ENCODE results near the gene TMEM72. TPM values are rescaled to one million over a fixed set of nuclear protein-coding genes. Genes with fewer than 3 reads are reported as not detected.
A peak's percentile ranks its signal among the peaks of the same experiment; 100 is the strongest.

Gene TMEM72
- total RNA-seq, 6 donors from 2014 or later: 0.06 TPM; not detected in 5

- H3K36me3 ChIP-seq: no peaks in the 10 kb centered on the region
- WGBS, 2 donors: 69 to 85% methylated on average over 6 of the region's 6 CpGs
- H3K9me3 ChIP-seq: no peaks in the 10 kb centered on the region
- no peak overlapping the region for H3K4me3 ChIP-seq
- ATAC-seq (ENCODE audit: low FRiP score in 2 of 2) (no peak), DNase-seq (no peak)
- no peaks in the 10 kb centered on the region for H3K27me3 ChIP-seq
- H3K4me1 ChIP-seq: no peaks in the 10 kb centered on the region
- no peak overlapping the region for H3K27ac ChIP-seq
- TF ChIP-seq CTCF (IDR thresholded peaks at IDR 0.05) (no peak), EP300 (IDR thresholded peaks at IDR 0.05) (no peak), POLR2AphosphoS5 (IDR thresholded peaks at IDR 0.05) (no peak)
Measured at GRCh38 chr10:44873160-44873559, 38.0 kb upstream of the TMEM72 start.

GRCh38 chr10:44874166-44874565 is 37.0 kb upstream of the TMEM72 start:
- ATAC-seq (ENCODE audit: low FRiP score in 2 of 2): no peak
- TF ChIP-seq POLR2AphosphoS5 (IDR thresholded peaks at IDR 0.05) (no peak), EP300 (IDR thresholded peaks at IDR 0.05) (no peak), POLR2A (IDR thresholded peaks at IDR 0.05) (no peak), CTCF (IDR thresholded peaks at IDR 0.05) (no peak)
- Histone ChIP-seq H3K4me3 (no peak overlapping the region), H3K27ac (no peak overlapping the region), H3K4me1 (peaks cover 4 to 9% (median 8%) of the 10 kb centered on the region in 4 donors), H3K36me3 (no peaks in the 10 kb centered on the region), H3K27me3 (no peaks in the 10 kb centered on the region), H3K9me3 (no peaks in the 10 kb centered on the region)
- 38 to 45% methylated on average over 1 of the region's 1 CpG for WGBS, 2 donors
- no peak for DNase-seq

- ATAC-seq (ENCODE audit: low FRiP score in 2 of 2): peak; percentile 76 to 94
- H3K27ac ChIP-seq: peak overlapping the region in 2 of 4 donors; percentile 40 to 54
Measured at GRCh38 chr10:44878706-44879530, 32.2 kb upstream of the TMEM72 start.

GRCh38 chr10:44879531-44879899 is 31.6 kb upstream of the TMEM72 start:
- Histone ChIP-seq H3K36me3 (no peaks in the 10 kb centered on the region), H3K4me1 (peaks cover 8 to 14% (median 13%) of the 10 kb centered on the region in 4 donors), H3K9me3 (no peaks in the 10 kb centered on the region), H3K27ac (peak overlapping the region in 2 of 4 donors; percentile 40 to 54), H3K4me3 (peak overlapping the region in 3 of 4 donors; percentile 33 to 46 (median 44)), H3K27me3 (no peaks in the 10 kb centered on the region)
- no peak for DNase-seq
- ATAC-seq (ENCODE audit: low FRiP score in 2 of 2): peak in 1 of 2 donors; percentile 20
- 49 to 59% methylated on average over 11 to 14 of the region's 14 CpGs for WGBS, 2 donors
- TF ChIP-seq POLR2A (IDR thresholded peaks at IDR 0.05) (no peak), EP300 (IDR thresholded peaks at IDR 0.05) (no peak), CTCF (IDR thresholded peaks at IDR 0.05) (no peak), POLR2AphosphoS5 (IDR thresholded peaks at IDR 0.05) (no peak)

More at GRCh38 chr10:44878706-44879530, 32.2 kb upstream of the TMEM72 start:
- H3K4me1 ChIP-seq: peaks cover 8 to 14% (median 13%) of the 10 kb centered on the region in 4 donors
- WGBS, 2 donors: 8 to 10% methylated on average over 15 to 29 of the region's 29 CpGs
- no peaks in the 10 kb centered on the region for H3K27me3 ChIP-seq
- peak overlapping the region; percentile 19 to 46 (median 38) for H3K4me3 ChIP-seq
- TF ChIP-seq POLR2A (IDR thresholded peaks at IDR 0.05): peak in 1 of 4 donors; percentile 8
- no peak for TF ChIP-seq CTCF (IDR thresholded peaks at IDR 0.05)
- no peaks in the 10 kb centered on the region for H3K9me3 ChIP-seq
- H3K36me3 ChIP-seq: no peaks in the 10 kb centered on the region
- peak; percentile 88 to 91 for DNase-seq

All from upper lobe of left lung (tissue), 6 donors.